IMR-90 (cell line): ENCODE data around the gene TUBGCP2. TPM values are rescaled to one million over a fixed set of nuclear protein-coding genes. Genes with fewer than 3 reads are reported as not detected.
"Not testable (repeated sequence)": the region's sequence is repeated elsewhere in the genome, so short reads cannot be mapped to it uniquely, and the experiment has no call there.

Experiments used
- ATAC-seq: fragments of 200-7000 bp; cut with Tn5 transposase; 2 replicates; pipeline ENCODE4 v1.9.1; 2020; ENCODE audit warnings: low read depth, mild to moderate bottlenecking, moderate library complexity
- BruUV-seq: library from RNA; stranded (reverse); fragments of 400-500 nt; replicated peaks from 2 replicates; lab custom pipeline; 2021; lab: Mats Ljungman, UMichigan
- CTCF ChIA-PET: fragments of 300-600 bp; formaldehyde crosslinking; extraction: SDS; loops from one replicate; lab custom pipeline; 2021; ENCODE audit warnings: antibody characterized with exemption; lab: Yijun Ruan, JAX
- POLR2A ChIA-PET: fragments of 300-600 bp; sonication (Branson Sonifier 250); formaldehyde crosslinking; loops from one replicate; lab custom pipeline; 2022; ENCODE audit warnings: antibody characterized with exemption; ENCODE audit not compliant: unreplicated experiment; lab: Charles Lee
- DNase-seq: peaks from one replicate; pipeline ENCODE4 v3.0.0; 2013
- H2AFZ ChIP-seq: replicated peaks from 2 replicates; pipeline ENCODE3; 2013; ENCODE audit warnings: low read length, mild to moderate bottlenecking; ENCODE audit not compliant: poor library complexity
- H2AK5ac ChIP-seq: 2 replicates; pipeline ENCODE4 v1.6.1; 2013; ENCODE audit warnings: low read depth, low read length, inconsistent platforms
- H2AK9ac ChIP-seq: replicated peaks from 2 replicates; pipeline ENCODE3; 2013; ENCODE audit warnings: mild to moderate bottlenecking, low read depth, low read length, moderate library complexity; ENCODE audit not compliant: poor library complexity
- H2BK120ac ChIP-seq: 2 replicates; pipeline ENCODE4 v1.6.1; 2013; ENCODE audit warnings: low read depth, low read length, inconsistent platforms
- H2BK15ac ChIP-seq: 3 replicates; pipeline ENCODE4 v1.6.1; 2013; ENCODE audit warnings: low read depth, low read length, inconsistent platforms
- H2BK20ac ChIP-seq: 2 replicates; pipeline ENCODE4 v1.6.1; 2013; ENCODE audit warnings: low read depth, mild to moderate bottlenecking, inconsistent platforms, low read length, moderate library complexity
- H2BK5ac ChIP-seq: 2 replicates; pipeline ENCODE4 v1.6.1; 2013; ENCODE audit warnings: mild to moderate bottlenecking, low read depth, low read length, inconsistent platforms; ENCODE audit not compliant: poor library complexity, severe bottlenecking
- H3K14ac ChIP-seq: replicated peaks from 2 replicates; pipeline ENCODE4 v1.6.1; 2013; ENCODE audit warnings: low read depth, low read length, inconsistent platforms
- H3K18ac ChIP-seq: 2 replicates; pipeline ENCODE4 v1.6.1; 2013; ENCODE audit warnings: low read depth, low read length, control low read depth
- H3K23ac ChIP-seq: 2 replicates; pipeline ENCODE4 v1.6.1; 2013; ENCODE audit warnings: low read depth, low read length, inconsistent platforms
- H3K27ac ChIP-seq: 2 replicates; pipeline ENCODE4 v1.5.1; 2013; ENCODE audit warnings: mild to moderate bottlenecking, control low read depth, low read length; ENCODE audit not compliant: insufficient read depth
- H3K27me3 ChIP-seq: 2 replicates; pipeline ENCODE4 v1.6.1; 2013; ENCODE audit warnings: low read length; ENCODE audit not compliant: control insufficient read depth, insufficient read depth
- H3K36me3 ChIP-seq: 2 replicates; pipeline ENCODE4 v1.6.1; 2013; ENCODE audit warnings: low read length, mixed read lengths; ENCODE audit not compliant: control insufficient read depth, insufficient read depth
- H3K4ac ChIP-seq: 2 replicates; pipeline ENCODE4 v1.6.1; 2013; ENCODE audit warnings: low read depth, low read length, inconsistent platforms
- H3K4me1 ChIP-seq: 2 replicates; pipeline ENCODE4 v1.6.1; 2013; ENCODE audit warnings: low read length, mixed read lengths; ENCODE audit not compliant: control insufficient read depth, insufficient read depth
- H3K4me2 ChIP-seq: 2 replicates; pipeline ENCODE4 v1.6.1; 2013; ENCODE audit warnings: low read depth, mild to moderate bottlenecking, control low read depth, low read length, moderate library complexity
- H3K4me3 ChIP-seq: 2 replicates; pipeline ENCODE4 v1.5.1; 2013; ENCODE audit warnings: low read depth, mild to moderate bottlenecking, control low read depth, low read length, moderate library complexity; ENCODE audit not compliant: insufficient read depth
- H3K56ac ChIP-seq: 2 replicates; pipeline ENCODE4 v1.6.1; 2013; ENCODE audit warnings: low read length, inconsistent platforms; ENCODE audit not compliant: insufficient read depth; ENCODE audit errors: extremely low read depth
- H3K79me1 ChIP-seq, 2 experiments: 2 replicates each; pipeline ENCODE4 v1.6.1; 2013; ENCODE audit warnings: low read length in 2 of 2, inconsistent platforms in 1 of 2, low read depth in 1 of 2
- H3K9ac ChIP-seq: 2 replicates; pipeline ENCODE4 v1.6.1; 2013; ENCODE audit warnings: low read depth, low read length, control low read depth
- H3K9me1 ChIP-seq: 2 replicates; pipeline ENCODE4 v1.6.1; 2013; ENCODE audit warnings: low read length, inconsistent platforms; ENCODE audit not compliant: insufficient read depth
- H3K9me3 ChIP-seq: 2 replicates; pipeline ENCODE4 v1.6.1; 2013; ENCODE audit warnings: low read length; ENCODE audit not compliant: control insufficient read depth, insufficient read depth
- H4K20me1 ChIP-seq: 2 replicates; pipeline ENCODE4 v1.6.1; 2013; ENCODE audit warnings: low read length, inconsistent platforms; ENCODE audit not compliant: insufficient read depth
- H4K5ac ChIP-seq: 2 replicates; pipeline ENCODE4 v1.6.1; 2013; ENCODE audit warnings: mild to moderate bottlenecking, low read depth, low read length, control low read depth
- H4K8ac ChIP-seq, 2 experiments: 2 replicates each; pipeline ENCODE4 v1.6.1; 2013; ENCODE audit warnings: low read depth in 2 of 2, low read length in 2 of 2, control low read depth in 1 of 2, inconsistent platforms in 1 of 2
- H4K91ac ChIP-seq: 2 replicates; pipeline ENCODE4 v1.6.1; 2013; ENCODE audit warnings: low read depth, low read length, inconsistent platforms; ENCODE audit not compliant: insufficient read depth
- WGBS, 2 experiments: methylation state at CpG; one replicate each; pipeline versions ENCODE4 v1.1.5 to v1.1.7; 2013; ENCODE audit warnings: missing lambda C conversion rate in 2 of 2; ENCODE audit not compliant: insufficient read length in 1 of 2; ENCODE audit errors: extremely low coverage in 2 of 2; 5-methylcytosine and 5-hydroxymethylcytosine counted together
- dilution Hi-C: fragments of 300-500 bp; cut with HindIII; formaldehyde crosslinking; loops from one replicate; pipeline ENCODE4 v1.14.3; 2018; ENCODE audit warnings: low sequenced_read_pairs; ENCODE audit not compliant: unreplicated experiment
- in situ Hi-C: fragments of 300-500 bp; cut with MboI; formaldehyde crosslinking; loops from 3 replicates; pipeline ENCODE4 v1.14.3; 2019; ENCODE audit warnings: low sequenced_read_pairs, inconsistent platforms, mixed read lengths
- intact Hi-C: fragments of 100-400 bp; cut with micrococcal nuclease; formaldehyde crosslinking; loops from 2 replicates; pipeline ENCODE4 v1.10.0; 2022
- polyA plus RNA-seq, 3 experiments: library from polyadenylated mRNA; depleted of rRNA; stranded (reverse); fragments of >200 nt; gene quantifications; 2 replicates each; pipeline ENCODE4 v1.2.3, GENCODE V29; 2012; ENCODE audit warnings: low replicate concordance in 1 of 3
- total RNA-seq: library from RNA; depleted of rRNA; stranded (reverse); fragments of >200 nt; gene quantifications from 2 replicates; pipeline ENCODE4 v1.2.3, GENCODE V29; 2012

The TUBGCP2 gene
- total and polyA plus RNA-seq, 2 of the 4 experiments (the other 2 are of a cell fraction): 48.1 to 72.6 TPM

DNA sequence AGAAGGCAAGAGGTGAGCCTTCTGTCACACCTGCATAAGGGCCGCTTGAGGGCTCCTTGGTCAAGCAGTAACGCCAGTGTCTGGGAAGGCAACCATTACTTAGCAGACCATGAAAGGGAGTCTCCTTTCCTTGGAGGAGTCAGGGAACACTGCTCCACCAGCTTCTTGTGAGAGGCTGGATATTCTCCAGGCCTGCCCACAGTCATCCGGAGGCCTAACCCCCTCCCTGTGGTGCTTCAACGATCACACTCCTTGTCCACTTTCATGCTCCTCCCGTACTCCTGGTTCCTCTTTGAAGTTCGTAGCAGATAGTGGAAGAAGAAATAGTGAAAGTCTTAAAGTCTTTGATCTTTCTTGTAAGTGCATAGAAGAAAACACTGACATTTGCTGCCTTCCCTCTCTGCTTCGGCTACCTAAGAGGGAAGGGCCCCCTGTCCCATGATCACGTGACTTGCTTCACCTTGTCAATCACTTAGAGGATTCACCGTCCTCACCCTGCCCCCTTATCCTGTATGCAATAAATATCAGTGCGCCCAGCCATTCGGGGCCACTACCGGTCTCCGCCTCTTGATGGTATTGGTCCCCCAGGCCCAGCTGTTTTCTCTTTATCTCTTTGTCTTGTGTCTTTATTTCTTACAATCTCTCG is 13.5 kb upstream of the TUBGCP2 start:
- POLR2A ChIA-PET, H3K9me3 ChIP-seq, H3K14ac ChIP-seq, H2AK9ac ChIP-seq, H3K4me2 ChIP-seq, H3K9me1 ChIP-seq, H2BK20ac ChIP-seq, H3K79me1 ChIP-seq, H3K18ac ChIP-seq, H3K56ac ChIP-seq, H3K36me3 ChIP-seq, H3K9ac ChIP-seq, H4K8ac ChIP-seq, H3K23ac ChIP-seq, H2BK120ac ChIP-seq, DNase-seq, dilution Hi-C loops, H2AK5ac ChIP-seq, H2BK15ac ChIP-seq, H2AFZ ChIP-seq, H3K4me1 ChIP-seq, H3K27ac ChIP-seq, H4K5ac ChIP-seq, H4K91ac ChIP-seq, H3K4ac ChIP-seq, BruUV-seq, H4K20me1 ChIP-seq, ATAC-seq, H2BK5ac ChIP-seq, H3K4me3 ChIP-seq: not testable (repeated sequence)
- peaks cover 16% of the 10 kb centered on the region for H3K27me3 ChIP-seq
- WGBS, 2 experiments: no CpG with 5 or more reads among the region's 14 CpGs
- intact Hi-C loops: loop anchor here (10.0 kb wide), 2 partner anchors 53 to 203 kb away; partner anchors contain the start of genes CYP2E1, ECHS1 and PAOX
- CTCF ChIA-PET: interaction anchor here (1.0 kb wide), 1 partner anchor 7 kb away, joined by 3 read pairs; no protein-coding TSS in a partner anchor
- in situ Hi-C loops: loop anchor here (10.0 kb wide), 1 partner anchor 173 kb away; no protein-coding TSS in a partner anchor
